Measurements from ENCODE around the gene POU2F2.

GRCh38 chr19:42078538-42079275 is 53.5 kb downstream of the POU2F2 start:
- TF ChIP-seq, protein P1, sequence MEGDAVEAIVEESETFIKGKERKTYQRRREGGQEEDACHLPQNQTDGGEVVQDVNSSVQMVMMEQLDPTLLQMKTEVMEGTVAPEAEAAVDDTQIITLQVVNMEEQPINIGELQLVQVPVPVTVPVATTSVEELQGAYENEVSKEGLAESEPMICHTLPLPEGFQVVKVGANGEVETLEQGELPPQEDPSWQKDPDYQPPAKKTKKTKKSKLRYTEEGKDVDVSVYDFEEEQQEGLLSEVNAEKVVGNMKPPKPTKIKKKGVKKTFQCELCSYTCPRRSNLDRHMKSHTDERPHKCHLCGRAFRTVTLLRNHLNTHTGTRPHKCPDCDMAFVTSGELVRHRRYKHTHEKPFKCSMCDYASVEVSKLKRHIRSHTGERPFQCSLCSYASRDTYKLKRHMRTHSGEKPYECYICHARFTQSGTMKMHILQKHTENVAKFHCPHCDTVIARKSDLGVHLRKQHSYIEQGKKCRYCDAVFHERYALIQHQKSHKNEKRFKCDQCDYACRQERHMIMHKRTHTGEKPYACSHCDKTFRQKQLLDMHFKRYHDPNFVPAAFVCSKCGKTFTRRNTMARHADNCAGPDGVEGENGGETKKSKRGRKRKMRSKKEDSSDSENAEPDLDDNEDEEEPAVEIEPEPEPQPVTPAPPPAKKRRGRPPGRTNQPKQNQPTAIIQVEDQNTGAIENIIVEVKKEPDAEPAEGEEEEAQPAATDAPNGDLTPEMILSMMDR (conservative IDR thresholded peaks at IDR 0.05): no peak
- TF ChIP-seq ZFX (IDR thresholded peaks at IDR 0.05): no peak

Data from C4-2B (cell line).